Measurements from ENCODE around the gene HOXC6. TPM values are rescaled to one million over a fixed set of nuclear protein-coding genes. Genes with fewer than 3 reads are reported as not detected.

The HOXC6 gene
- polyA plus RNA-seq, 1 donor = 34.1 TPM

GRCh38 chr12:54025499-54026405 lies 2.5 kb upstream of the HOXC6 start:
- no peak for DNase-seq

GRCh38 chr12:54026640-54027441 lies 1.4 kb upstream of the HOXC6 start:
- no peak for DNase-seq

GRCh38 chr12:54027442-54027786 lies 826 bp upstream of the HOXC6 start:
- DNase-seq = no peak

- DNase-seq = no peak
Observed at GRCh38 chr12:54029529-54030441, 1.5 kb downstream of the HOXC6 start.

- no peak for DNase-seq
Observed at GRCh38 chr12:54030442-54030801, 2.2 kb downstream of the HOXC6 start.

GRCh38 chr12:54030889-54031471 lies 2.7 kb downstream of the HOXC6 start:
- no peak for DNase-seq

DNA sequence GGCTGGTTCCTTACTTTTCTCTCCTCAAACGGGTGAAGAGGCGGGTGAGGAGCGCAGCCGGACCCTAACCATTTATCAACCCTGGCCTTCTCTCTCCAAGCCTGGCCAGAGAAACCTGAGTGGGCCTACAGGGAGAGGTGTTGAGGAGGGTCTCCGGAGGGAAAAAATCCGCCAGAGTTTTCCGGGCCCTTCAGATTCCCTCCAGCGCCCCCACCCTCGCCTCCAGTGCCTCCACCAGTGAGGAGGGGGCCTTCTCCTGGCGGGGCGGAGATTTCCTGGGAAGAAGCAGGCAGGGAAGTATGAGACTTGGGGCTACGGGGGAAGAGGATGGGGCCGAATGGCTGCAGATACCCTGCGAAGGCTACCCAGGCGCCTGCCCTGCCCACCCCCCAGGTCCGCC lies 3.2 kb downstream of the HOXC6 start:
- DNase-seq = no peak

DNA sequence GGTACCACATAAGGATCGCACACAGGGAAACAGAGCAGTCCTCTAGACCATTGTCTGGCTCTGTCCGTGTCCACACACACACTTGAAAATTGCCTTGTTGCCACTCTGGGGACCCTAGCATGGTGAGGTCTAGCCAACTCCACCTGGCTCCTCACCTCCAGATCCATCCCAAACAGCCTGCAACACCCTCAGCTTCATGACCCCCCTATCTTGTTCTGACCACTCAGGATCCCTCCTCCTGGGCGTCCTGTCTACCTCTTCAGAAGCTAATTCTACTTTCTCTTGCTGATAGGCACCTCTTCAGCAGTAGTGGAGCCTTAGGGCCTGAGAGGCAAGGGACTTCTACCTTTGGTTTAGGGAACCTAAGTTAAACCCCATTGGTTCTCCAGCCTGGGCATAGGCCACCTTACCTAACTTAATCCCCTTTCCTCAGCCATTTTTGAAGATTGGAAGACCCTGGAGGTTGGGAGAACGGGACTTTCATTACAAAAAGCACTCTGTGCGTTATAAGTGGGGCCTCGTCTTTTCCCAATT lies 3.9 kb downstream of the HOXC6 start:
- no peak for DNase-seq

DNA sequence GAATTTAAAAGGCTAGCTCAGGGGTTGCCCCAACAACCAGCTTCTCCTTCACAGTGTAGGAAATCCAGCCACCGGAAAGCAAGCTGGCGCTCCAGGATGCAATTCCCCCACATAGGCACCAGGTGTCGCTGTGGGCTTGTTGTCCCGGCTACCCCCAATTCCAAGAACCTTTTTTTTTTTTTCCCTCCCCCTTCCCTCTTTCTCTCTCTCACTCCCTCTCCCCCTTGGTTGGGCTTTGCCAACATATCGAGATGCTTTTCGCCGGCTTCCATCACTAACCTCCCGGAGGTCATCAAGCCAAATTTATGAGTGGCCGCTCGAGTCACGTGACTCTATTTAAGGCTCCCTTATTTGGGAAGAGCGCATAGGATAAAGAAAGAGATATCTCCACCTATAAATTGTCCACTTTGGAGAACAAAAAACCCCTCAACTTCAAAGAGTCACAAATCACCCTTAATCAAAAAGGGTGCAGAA lies 4.4 kb downstream of the HOXC6 start, which contains the start of gene HOXC5:
Gene HOXC5 (plus strand): TSS at position 424 of the 474 bp plus-strand sequence. CDS start 73 bp downstream, outside the sequence.
- DNase-seq = peak; percentile 90

DNA sequence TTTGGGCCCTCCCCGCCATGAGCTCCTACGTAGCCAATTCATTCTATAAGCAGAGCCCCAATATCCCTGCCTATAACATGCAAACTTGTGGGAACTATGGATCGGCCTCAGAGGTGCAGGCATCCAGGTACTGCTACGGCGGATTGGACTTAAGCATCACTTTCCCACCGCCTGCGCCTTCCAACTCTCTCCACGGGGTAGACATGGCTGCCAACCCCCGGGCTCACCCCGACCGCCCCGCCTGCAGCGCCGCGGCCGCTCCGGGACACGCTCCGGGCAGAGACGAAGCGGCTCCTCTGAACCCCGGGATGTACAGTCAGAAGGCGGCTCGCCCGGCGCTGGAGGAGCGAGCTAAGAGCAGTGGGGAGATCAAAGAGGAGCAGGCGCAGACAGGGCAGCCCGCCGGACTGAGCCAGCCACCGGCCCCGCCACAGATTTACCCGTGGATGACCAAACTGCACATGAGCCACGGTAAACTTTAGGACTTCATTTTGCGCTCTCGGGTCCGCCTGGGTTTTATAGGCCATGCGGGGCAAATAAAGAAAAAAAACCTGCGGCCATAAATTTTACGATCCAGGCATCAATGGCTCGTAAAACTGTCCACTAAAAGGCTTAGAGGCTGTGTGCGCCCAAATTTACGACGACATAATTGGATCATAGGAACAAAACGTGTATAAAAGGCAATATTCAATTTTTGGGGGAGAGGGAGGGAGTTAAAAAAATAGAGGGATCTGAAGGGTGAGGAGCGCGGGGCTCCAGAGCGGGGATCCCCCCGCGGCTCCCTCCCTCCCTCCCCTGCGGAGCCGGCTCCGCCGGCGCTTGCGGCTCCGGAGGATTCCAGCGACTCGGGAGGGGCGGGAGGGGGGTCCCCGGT lies 5.1 kb downstream of the HOXC6 start:
- DNase-seq = peak; percentile 89

GRCh38 chr12:54033980-54034784 lies 5.9 kb downstream of the HOXC6 start:
- DNase-seq = no peak

DNA sequence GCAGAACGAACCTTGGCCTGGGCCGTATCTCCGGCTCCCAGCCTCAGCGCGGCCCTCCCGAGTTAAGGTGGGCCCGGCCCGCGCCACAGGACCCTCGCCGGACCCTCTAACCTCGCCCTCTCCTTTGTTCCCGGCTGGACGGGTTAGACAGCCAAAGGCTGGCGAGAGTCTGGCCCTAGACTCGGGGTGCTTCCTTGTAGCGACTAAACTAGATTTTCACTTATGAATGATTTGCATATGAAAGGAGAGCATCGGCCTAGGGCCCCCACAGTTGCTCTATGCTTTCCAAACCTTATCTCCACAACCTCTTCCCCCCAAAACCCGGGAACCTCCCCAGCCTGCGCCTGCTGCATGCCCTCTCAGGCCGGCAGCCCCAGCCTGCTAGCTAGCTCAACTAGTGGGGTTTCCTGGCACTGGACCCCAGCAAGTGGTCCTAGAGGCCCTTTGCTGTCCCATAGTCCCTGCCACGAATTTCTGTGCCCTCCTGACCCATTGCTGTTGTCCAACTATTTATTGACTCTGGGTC lies 6.6 kb downstream of the HOXC6 start:
- no peak for DNase-seq

DNA sequence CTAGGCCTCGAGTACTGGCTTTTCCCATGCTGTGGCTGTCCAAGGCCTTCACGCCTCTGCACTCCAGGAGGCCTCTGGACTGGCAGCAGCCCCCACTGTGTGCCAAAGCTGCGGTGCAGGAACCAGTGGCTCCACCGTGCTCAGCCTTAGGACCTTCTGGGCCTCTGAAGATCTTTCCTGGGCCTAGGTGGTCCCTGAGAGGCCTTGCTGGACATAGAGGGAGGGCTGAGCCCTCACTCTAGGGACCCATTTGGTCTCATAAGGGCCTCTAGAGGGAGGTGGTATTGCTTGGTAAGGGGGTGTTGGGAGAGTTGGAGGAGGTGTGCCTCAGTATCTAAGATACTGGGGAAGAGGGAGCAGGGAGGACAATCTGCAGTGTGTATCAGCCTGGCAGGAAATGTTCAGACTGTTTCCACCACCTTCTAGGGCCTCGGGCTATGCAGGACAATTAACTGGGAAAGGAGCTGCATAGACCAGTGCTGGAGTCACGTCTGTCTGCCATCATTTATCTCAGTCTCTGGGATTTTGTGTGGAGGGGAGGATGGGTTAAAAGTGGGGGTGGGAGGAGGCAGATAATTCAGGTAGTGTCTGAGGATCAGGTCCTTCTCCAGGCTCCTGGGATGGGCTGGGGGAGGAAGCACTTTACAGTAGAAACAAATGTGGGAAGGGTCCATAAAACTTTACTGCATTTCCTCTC lies 7.5 kb downstream of the HOXC6 start:
- DNase-seq = no peak

- DNase-seq = no peak
Observed at GRCh38 chr12:54036620-54037359, 8.6 kb downstream of the HOXC6 start.

DNA sequence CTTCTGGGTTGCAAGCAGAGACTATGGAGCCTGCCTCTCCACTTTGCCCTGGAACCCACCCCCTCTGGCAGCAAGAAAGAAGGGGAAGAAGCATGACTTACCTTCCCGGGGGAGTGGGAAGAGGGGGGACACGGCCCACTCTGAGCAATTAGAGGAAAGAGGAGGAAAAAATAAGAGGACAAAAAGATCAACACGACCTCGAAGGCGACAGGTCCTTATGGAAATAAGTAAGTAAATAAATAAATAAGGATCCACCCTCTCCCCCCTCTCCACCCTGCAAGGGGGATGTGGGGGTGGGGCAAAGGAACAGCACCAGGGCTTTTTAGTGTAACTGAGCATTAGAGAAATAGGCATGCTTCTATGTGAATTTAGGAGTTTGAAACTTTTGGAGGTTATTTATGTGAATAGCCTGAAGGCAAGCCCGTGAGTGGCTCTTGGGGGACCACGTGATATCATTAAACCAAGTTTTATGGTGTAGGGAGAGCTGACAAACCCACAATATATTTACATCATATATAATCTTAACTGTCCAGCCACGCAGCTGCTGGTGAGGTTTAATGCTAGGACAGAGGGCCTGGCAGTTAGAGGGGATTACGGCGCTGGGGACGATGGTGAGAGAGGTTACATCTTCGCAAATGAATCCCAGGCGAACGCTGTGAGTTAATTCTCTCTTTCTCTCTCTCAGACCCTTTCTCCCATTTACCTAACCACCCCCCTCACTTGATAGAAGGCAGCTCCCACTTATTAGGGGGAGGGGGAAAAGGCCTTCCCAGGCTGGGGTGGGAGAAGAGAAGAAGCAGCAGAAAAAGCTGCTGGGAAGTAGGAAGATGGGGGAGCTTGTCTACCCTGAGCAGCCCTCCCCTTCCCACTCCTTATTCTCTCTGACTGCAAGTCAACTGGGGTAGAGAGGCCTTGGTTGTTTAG lies 9.4 kb downstream of the HOXC6 start:
- peak; percentile 80 for DNase-seq

GRCh38 chr12:54038284-54038870 lies 10.1 kb downstream of the HOXC6 start:
- DNase-seq = no peak

Measured in left kidney (tissue), 2 donors.